WTC11 (cell line): ENCODE results near the gene FAM177A1. TPM values are rescaled to one million over a fixed set of nuclear protein-coding genes. Genes with fewer than 3 reads are reported as not detected.

ENCODE experiments used
- ATAC-seq: fragments of 200-7000 bp; cut with Tn5 transposase; 2 replicates; pipeline ENCODE4 v1.10.0; 2021; ENCODE audit warnings: mild to moderate bottlenecking, moderate library complexity
- CTCF ChIA-PET: fragments of 300-600 bp; sonication (Branson Sonifier 250); formaldehyde crosslinking; loops from one replicate; lab custom pipeline; 2021; ENCODE audit warnings: antibody characterized with exemption; lab: Charles Lee
- POLR2A ChIA-PET: fragments of 350-600 bp; sonication (Branson Sonifier 250); formaldehyde crosslinking; loops from one replicate; lab custom pipeline; 2021; ENCODE audit warnings: antibody characterized with exemption; lab: Charles Lee
- DNase-seq: peaks from one replicate; pipeline ENCODE4 v3.0.0; 2021; ENCODE audit warnings: low spot score
- H3K27ac Mint-ChIP-seq: 2 replicates; pipeline ENCODE4 v1.8.0; 2021; ENCODE audit warnings: mixed read lengths
- H3K27me3 Mint-ChIP-seq: 2 replicates; pipeline ENCODE4 v1.8.0; 2021; ENCODE audit warnings: low read depth, mild to moderate bottlenecking, moderate library complexity, mixed read lengths
- H3K36me3 Mint-ChIP-seq: 2 replicates; pipeline ENCODE4 v1.8.0; 2021; ENCODE audit warnings: mixed read lengths
- H3K4me1 Mint-ChIP-seq: 2 replicates; pipeline ENCODE4 v1.8.0; 2022; ENCODE audit warnings: mixed read lengths
- H3K4me3 Mint-ChIP-seq: 2 replicates; pipeline ENCODE4 v1.8.0; 2021; ENCODE audit warnings: mild to moderate bottlenecking, moderate library complexity, mixed read lengths
- H3K9me3 Mint-ChIP-seq: 2 replicates; pipeline ENCODE4 v1.8.0; 2021; ENCODE audit warnings: mixed read lengths
- AFF4 ChIP-seq: sonication (generic); formaldehyde crosslinking; IDR thresholded peaks from 2 replicates; pipeline ENCODE4 v1.8.1; 2023; ENCODE audit warnings: mild to moderate bottlenecking, missing genetic modification reagents, borderline replicate concordance
- CBFB ChIP-seq: sonication (generic); formaldehyde crosslinking; IDR thresholded peaks from 2 replicates; pipeline ENCODE4 v1.8.1; 2022; ENCODE audit warnings: mild to moderate bottlenecking, low read depth, missing genetic modification reagents
- ELF4 ChIP-seq: sonication (generic); formaldehyde crosslinking; IDR thresholded peaks from 2 replicates; pipeline ENCODE4 v1.8.1; 2022; ENCODE audit warnings: low read depth, mild to moderate bottlenecking, moderate library complexity, missing genetic modification reagents
- GABPB1 ChIP-seq: sonication (generic); formaldehyde crosslinking; IDR thresholded peaks from 2 replicates; pipeline ENCODE4 v1.8.1; 2023; ENCODE audit warnings: mild to moderate bottlenecking, missing genetic modification reagents
- IRF1 ChIP-seq: sonication (generic); formaldehyde crosslinking; IDR thresholded peaks from 2 replicates; pipeline ENCODE4 v1.8.0; 2023; ENCODE audit warnings: missing genetic modification reagents
- JUN ChIP-seq: sonication (generic); formaldehyde crosslinking; IDR thresholded peaks from 2 replicates; pipeline ENCODE4 v1.8.0; 2023; ENCODE audit warnings: mild to moderate bottlenecking, missing genetic modification reagents
- NR3C1 ChIP-seq: sonication (generic); formaldehyde crosslinking; conservative IDR thresholded peaks from 2 replicates; pipeline ENCODE4 v1.8.1; 2023; ENCODE audit warnings: low read depth, mild to moderate bottlenecking, missing genetic modification reagents
- PREB ChIP-seq: sonication (generic); formaldehyde crosslinking; IDR thresholded peaks from 2 replicates; pipeline ENCODE4 v1.8.1; 2022; ENCODE audit warnings: mild to moderate bottlenecking, missing genetic modification reagents, moderate library complexity, borderline replicate concordance
- PRRX2 ChIP-seq: fragments of 250-450 bp; sonication (Bioruptor Pico); IDR thresholded peaks from 2 replicates; pipeline ENCODE4 v1.8.0; 2021; ENCODE audit warnings: mild to moderate bottlenecking
- TCF7 ChIP-seq: sonication (generic); formaldehyde crosslinking; IDR thresholded peaks from 2 replicates; pipeline ENCODE4 v1.8.0; 2022; ENCODE audit warnings: mild to moderate bottlenecking, low read depth, missing genetic modification reagents, moderate library complexity
- ZNF263 ChIP-seq: sonication (generic); formaldehyde crosslinking; IDR thresholded peaks from 2 replicates; pipeline ENCODE4 v1.8.1; 2022; ENCODE audit warnings: low read depth, mild to moderate bottlenecking, moderate library complexity, missing genetic modification reagents
- ZNF396 ChIP-seq: fragments of 250-450 bp; sonication (Bioruptor Pico); IDR thresholded peaks from 2 replicates; pipeline ENCODE4 v1.8.0; 2021; ENCODE audit warnings: mild to moderate bottlenecking, moderate library complexity, borderline replicate concordance
- ZNF423 ChIP-seq: fragments of 250-450 bp; sonication (Bioruptor Pico); IDR thresholded peaks from 2 replicates; pipeline ENCODE4 v2.1.2; 2022; ENCODE audit warnings: mild to moderate bottlenecking, moderate library complexity
- ZNF671 ChIP-seq: fragments of 250-450 bp; sonication (Bioruptor Pico); IDR thresholded peaks from 2 replicates; pipeline ENCODE4 v1.8.0; 2021; ENCODE audit warnings: mild to moderate bottlenecking
- ZSCAN18 ChIP-seq: fragments of 250-450 bp; sonication (Bioruptor Pico); IDR thresholded peaks from 2 replicates; pipeline ENCODE4 v2.1.2; 2022; ENCODE audit warnings: mild to moderate bottlenecking, moderate library complexity
- total RNA-seq: library from RNA; stranded (reverse); gene quantifications from 3 replicates; pipeline ENCODE4 v1.2.3, GENCODE V29; 2021
- TF ChIP-seq, protein P1 (sequence below): fragments of 250-450 bp; sonication (Bioruptor Pico); IDR thresholded peaks from 2 replicates; pipeline ENCODE4 v1.9.0; 2021; ENCODE audit warnings: mild to moderate bottlenecking, borderline replicate concordance
- TF ChIP-seq, protein P2 (sequence below): fragments of 250-450 bp; sonication (Bioruptor Pico); IDR thresholded peaks from 2 replicates; pipeline ENCODE4 v1.9.0; 2021; ENCODE audit warnings: moderate library complexity, mild to moderate bottlenecking, inconsistent platforms, borderline replicate concordance
- TF ChIP-seq, protein P3 (sequence below): sonication (generic); formaldehyde crosslinking; IDR thresholded peaks from 2 replicates; pipeline ENCODE4 v1.8.0; 2022; ENCODE audit warnings: missing genetic modification reagents

Gene FAM177A1
- total RNA-seq, 1 experiment from 2014 or later, result 44.7 TPM

- DNase-seq (no peak), ATAC-seq (no peak)
- H3K4me1 Mint-ChIP-seq, result no peaks in the 10 kb centered on the region
- H3K4me3 Mint-ChIP-seq, result no peak overlapping the region
- POLR2A ChIA-PET, result interaction anchor here (0.7 kb wide), 1 partner anchor 1099 kb away, joined by 9 read pairs; no protein-coding TSS in a partner anchor
- H3K27me3 Mint-ChIP-seq, result no peaks in the 10 kb centered on the region
- CTCF ChIA-PET, result no interaction called here
- no peak overlapping the region for H3K27ac Mint-ChIP-seq
- H3K36me3 Mint-ChIP-seq, result peaks cover 46% of the 10 kb centered on the region
- H3K9me3 Mint-ChIP-seq, result no peaks in the 10 kb centered on the region
- no peak for TF ChIP-seq PREB (CRISPR knock-in tag)
- no peak for TF ChIP-seq JUN (CRISPR knock-in tag)
- no peak for TF ChIP-seq CBFB (CRISPR knock-in tag)
- TF ChIP-seq, protein P1, sequence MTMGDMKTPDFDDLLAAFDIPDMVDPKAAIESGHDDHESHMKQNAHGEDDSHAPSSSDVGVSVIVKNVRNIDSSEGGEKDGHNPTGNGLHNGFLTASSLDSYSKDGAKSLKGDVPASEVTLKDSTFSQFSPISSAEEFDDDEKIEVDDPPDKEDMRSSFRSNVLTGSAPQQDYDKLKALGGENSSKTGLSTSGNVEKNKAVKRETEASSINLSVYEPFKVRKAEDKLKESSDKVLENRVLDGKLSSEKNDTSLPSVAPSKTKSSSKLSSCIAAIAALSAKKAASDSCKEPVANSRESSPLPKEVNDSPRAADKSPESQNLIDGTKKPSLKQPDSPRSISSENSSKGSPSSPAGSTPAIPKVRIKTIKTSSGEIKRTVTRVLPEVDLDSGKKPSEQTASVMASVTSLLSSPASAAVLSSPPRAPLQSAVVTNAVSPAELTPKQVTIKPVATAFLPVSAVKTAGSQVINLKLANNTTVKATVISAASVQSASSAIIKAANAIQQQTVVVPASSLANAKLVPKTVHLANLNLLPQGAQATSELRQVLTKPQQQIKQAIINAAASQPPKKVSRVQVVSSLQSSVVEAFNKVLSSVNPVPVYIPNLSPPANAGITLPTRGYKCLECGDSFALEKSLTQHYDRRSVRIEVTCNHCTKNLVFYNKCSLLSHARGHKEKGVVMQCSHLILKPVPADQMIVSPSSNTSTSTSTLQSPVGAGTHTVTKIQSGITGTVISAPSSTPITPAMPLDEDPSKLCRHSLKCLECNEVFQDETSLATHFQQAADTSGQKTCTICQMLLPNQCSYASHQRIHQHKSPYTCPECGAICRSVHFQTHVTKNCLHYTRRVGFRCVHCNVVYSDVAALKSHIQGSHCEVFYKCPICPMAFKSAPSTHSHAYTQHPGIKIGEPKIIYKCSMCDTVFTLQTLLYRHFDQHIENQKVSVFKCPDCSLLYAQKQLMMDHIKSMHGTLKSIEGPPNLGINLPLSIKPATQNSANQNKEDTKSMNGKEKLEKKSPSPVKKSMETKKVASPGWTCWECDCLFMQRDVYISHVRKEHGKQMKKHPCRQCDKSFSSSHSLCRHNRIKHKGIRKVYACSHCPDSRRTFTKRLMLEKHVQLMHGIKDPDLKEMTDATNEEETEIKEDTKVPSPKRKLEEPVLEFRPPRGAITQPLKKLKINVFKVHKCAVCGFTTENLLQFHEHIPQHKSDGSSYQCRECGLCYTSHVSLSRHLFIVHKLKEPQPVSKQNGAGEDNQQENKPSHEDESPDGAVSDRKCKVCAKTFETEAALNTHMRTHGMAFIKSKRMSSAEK (CRISPR knock-in tag), result no peak
- TF ChIP-seq ZNF396 (CRISPR knock-in tag), result no peak
- TF ChIP-seq AFF4 (CRISPR knock-in tag), result no peak
Observed at GRCh38 chr14:35016568-35016967, 29.5 kb upstream of the FAM177A1 start.

DNA sequence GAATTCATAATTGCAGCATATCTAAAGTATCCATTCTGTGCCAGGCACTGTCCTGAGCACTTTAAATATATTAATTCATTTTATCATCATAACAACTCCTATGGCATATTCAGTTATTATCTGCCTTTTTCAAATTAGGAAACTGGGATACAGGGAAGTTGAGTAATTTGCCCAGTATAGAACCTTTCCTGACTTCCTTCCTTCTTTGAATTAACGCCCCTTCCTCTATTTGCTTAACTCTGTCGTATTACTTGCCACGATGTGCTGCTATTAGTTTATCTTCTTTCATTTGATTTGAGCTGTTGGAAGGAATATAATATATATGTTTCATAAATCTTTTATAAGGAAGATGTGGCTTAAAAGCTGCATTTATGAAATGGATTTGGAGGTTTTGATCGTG is 25.4 kb upstream of the FAM177A1 start:
- ChIA-PET POLR2A (no interaction called here), CTCF (no interaction called here)
- DNase-seq (no peak), ATAC-seq (no peak)
- Mint-ChIP-seq H3K36me3 (peaks cover 49% of the 10 kb centered on the region), H3K27me3 (no peaks in the 10 kb centered on the region), H3K9me3 (no peaks in the 10 kb centered on the region), H3K27ac (no peak overlapping the region), H3K4me3 (no peak overlapping the region), H3K4me1 (no peaks in the 10 kb centered on the region)
- TF ChIP-seq CBFB (CRISPR knock-in tag) (no peak), TCF7 (CRISPR knock-in tag) (no peak), NR3C1 (CRISPR knock-in tag) (no peak), ZNF423 (no peak), PRRX2 (CRISPR knock-in tag) (no peak), ZSCAN18 (no peak), ELF4 (CRISPR knock-in tag) (no peak), GABPB1 (CRISPR knock-in tag) (no peak), ZNF263 (CRISPR knock-in tag) (no peak), ZNF671 (CRISPR knock-in tag) (no peak), IRF1 (CRISPR knock-in tag) (no peak)
- TF ChIP-seq, protein P2, sequence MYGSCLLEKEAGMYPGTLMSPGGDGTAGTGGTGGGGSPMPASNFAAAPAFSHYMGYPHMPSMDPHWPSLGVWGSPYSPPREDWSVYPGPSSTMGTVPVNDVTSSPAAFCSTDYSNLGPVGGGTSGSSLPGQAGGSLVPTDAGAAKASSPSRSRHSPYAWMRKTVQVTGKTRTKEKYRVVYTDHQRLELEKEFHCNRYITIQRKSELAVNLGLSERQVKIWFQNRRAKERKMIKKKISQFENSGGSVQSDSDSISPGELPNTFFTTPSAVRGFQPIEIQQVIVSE, result no peak
- TF ChIP-seq, protein P3, sequence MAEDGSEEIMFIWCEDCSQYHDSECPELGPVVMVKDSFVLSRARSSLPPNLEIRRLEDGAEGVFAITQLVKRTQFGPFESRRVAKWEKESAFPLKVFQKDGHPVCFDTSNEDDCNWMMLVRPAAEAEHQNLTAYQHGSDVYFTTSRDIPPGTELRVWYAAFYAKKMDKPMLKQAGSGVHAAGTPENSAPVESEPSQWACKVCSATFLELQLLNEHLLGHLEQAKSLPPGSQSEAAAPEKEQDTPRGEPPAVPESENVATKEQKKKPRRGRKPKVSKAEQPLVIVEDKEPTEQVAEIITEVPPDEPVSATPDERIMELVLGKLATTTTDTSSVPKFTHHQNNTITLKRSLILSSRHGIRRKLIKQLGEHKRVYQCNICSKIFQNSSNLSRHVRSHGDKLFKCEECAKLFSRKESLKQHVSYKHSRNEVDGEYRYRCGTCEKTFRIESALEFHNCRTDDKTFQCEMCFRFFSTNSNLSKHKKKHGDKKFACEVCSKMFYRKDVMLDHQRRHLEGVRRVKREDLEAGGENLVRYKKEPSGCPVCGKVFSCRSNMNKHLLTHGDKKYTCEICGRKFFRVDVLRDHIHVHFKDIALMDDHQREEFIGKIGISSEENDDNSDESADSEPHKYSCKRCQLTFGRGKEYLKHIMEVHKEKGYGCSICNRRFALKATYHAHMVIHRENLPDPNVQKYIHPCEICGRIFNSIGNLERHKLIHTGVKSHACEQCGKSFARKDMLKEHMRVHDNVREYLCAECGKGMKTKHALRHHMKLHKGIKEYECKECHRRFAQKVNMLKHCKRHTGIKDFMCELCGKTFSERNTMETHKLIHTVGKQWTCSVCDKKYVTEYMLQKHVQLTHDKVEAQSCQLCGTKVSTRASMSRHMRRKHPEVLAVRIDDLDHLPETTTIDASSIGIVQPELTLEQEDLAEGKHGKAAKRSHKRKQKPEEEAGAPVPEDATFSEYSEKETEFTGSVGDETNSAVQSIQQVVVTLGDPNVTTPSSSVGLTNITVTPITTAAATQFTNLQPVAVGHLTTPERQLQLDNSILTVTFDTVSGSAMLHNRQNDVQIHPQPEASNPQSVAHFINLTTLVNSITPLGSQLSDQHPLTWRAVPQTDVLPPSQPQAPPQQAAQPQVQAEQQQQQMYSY (CRISPR knock-in tag), result no peak
